ENCODE measurements around the gene GSG1L. TPM values are rescaled to one million over a fixed set of nuclear protein-coding genes. Genes with fewer than 3 reads are reported as not detected.

The GSG1L gene
- total and polyA plus RNA-seq, 4 donors, result not detected

GRCh38 chr16:28041615-28042014 is 21.9 kb downstream of the GSG1L start:
- H3K27me3 ChIP-seq (ENCODE audit: control insufficient read depth in 4 of 4, insufficient read depth in 4 of 4, low read length in 3 of 4), result peaks cover 0 to 3% (median 1%) of the 10 kb centered on the region in 4 donors
- H3K4me3 ChIP-seq (ENCODE audit: low read depth in 1 of 3, low read length in 3 of 3), result no peak overlapping the region
- no peak overlapping the region for H3K9ac ChIP-seq (ENCODE audit: low read depth in 1 of 2, low read length in 2 of 2)
- WGBS, result 82% methylated on average over 10 of the region's 10 CpGs
- H3K9me3 ChIP-seq (ENCODE audit: control insufficient read depth in 4 of 4, low read length in 3 of 4), result peaks cover 0 to under 1% (median 0%) of the 10 kb centered on the region in 4 donors
- no peak overlapping the region for H3K27ac ChIP-seq (ENCODE audit: low read depth in 1 of 2, low read length in 2 of 2)
- H3K4me1 ChIP-seq (ENCODE audit: control insufficient read depth in 4 of 4, insufficient read depth in 4 of 4, low read length in 3 of 4), result no peaks in the 10 kb centered on the region
- no peaks in the 10 kb centered on the region for H3K36me3 ChIP-seq (ENCODE audit: control insufficient read depth in 4 of 4, insufficient read depth in 3 of 4, low read depth in 1 of 4, low read length in 3 of 4)
- no peak for DNase-seq (ENCODE audit: low spot score)
- no peak for TF ChIP-seq ZBTB33 (IDR thresholded peaks at IDR 0.05)
- TF ChIP-seq HNF4G (IDR thresholded peaks at IDR 0.05), result no peak
- TF ChIP-seq MAX (IDR thresholded peaks at IDR 0.05), result no peak
- TF ChIP-seq ATF3 (IDR thresholded peaks at IDR 0.05), result no peak
- no peak for TF ChIP-seq RAD21 (IDR thresholded peaks at IDR 0.05)
- no peak for TF ChIP-seq HNF4A (conservative IDR thresholded peaks at IDR 0.05)

DNA sequence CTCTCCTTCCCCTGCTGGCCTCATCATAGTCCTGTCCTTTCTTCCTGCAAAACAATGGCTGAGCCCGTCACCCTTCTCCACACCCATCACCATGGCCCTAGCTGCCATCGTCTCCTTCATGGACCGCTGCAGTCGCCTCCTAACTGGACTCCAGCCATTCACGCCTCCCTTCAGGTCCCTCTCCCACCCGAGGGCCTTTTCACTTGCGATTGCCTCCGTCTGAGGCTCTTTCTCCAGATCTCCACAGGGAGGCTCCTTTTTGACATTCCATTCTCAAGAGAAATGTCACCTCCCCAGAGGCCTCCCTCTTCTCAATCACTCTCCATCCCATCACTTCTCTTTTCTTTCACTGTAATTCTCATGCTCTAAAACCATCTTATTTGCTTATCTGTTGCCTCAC is 23.5 kb downstream of the GSG1L start:
- 58% methylated on average over 8 of the region's 8 CpGs for WGBS
- Histone ChIP-seq H3K4me3 (ENCODE audit: low read depth in 1 of 3, low read length in 3 of 3) (no peak overlapping the region), H3K9ac (ENCODE audit: low read depth in 1 of 2, low read length in 2 of 2) (no peak overlapping the region), H3K27ac (ENCODE audit: low read depth in 1 of 2, low read length in 2 of 2) (no peak overlapping the region), H3K9me3 (ENCODE audit: control insufficient read depth in 4 of 4, low read length in 3 of 4) (no peaks in the 10 kb centered on the region), H3K36me3 (ENCODE audit: control insufficient read depth in 4 of 4, insufficient read depth in 3 of 4, low read depth in 1 of 4, low read length in 3 of 4) (no peaks in the 10 kb centered on the region), H3K4me1 (ENCODE audit: control insufficient read depth in 4 of 4, insufficient read depth in 4 of 4, low read length in 3 of 4) (no peaks in the 10 kb centered on the region), H3K27me3 (ENCODE audit: control insufficient read depth in 4 of 4, insufficient read depth in 4 of 4, low read length in 3 of 4) (peaks cover 0 to 3% (median 1%) of the 10 kb centered on the region in 4 donors)
- TF ChIP-seq SP1 (IDR thresholded peaks at IDR 0.05) (no peak), TAF1 (conservative IDR thresholded peaks at IDR 0.05) (no peak), JUND (IDR thresholded peaks at IDR 0.05) (no peak), YY1 (IDR thresholded peaks at IDR 0.05) (no peak), HNF4A (conservative IDR thresholded peaks at IDR 0.05) (no peak), FOXA2 (IDR thresholded peaks at IDR 0.05) (no peak), ZBTB33 (IDR thresholded peaks at IDR 0.05) (no peak)
- DNase-seq (ENCODE audit: low spot score), result no peak

DNA sequence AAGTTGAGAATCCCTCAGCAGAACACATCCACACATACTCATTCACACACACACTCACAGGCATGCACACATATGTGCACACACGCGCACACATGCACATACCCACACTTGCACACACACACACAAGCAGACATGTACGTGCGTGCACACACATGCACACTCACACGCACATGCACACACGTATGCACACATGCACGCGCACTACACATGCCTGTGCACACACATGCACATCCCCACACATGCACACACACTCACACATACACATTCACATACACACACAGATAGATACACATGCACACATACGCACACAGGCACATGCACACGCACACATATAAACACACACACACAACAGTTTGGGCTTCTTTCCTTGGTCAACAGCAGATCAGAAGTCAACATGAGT is 24.0 kb downstream of the GSG1L start:
- Histone ChIP-seq H3K9me3 (ENCODE audit: control insufficient read depth in 4 of 4, low read length in 3 of 4) (no peaks in the 10 kb centered on the region), H3K4me1 (ENCODE audit: control insufficient read depth in 4 of 4, insufficient read depth in 4 of 4, low read length in 3 of 4) (no peaks in the 10 kb centered on the region), H3K27ac (ENCODE audit: low read depth in 1 of 2, low read length in 2 of 2) (no peak overlapping the region), H3K9ac (ENCODE audit: low read depth in 1 of 2, low read length in 2 of 2) (no peak overlapping the region), H3K4me3 (ENCODE audit: low read depth in 1 of 3, low read length in 3 of 3) (no peak overlapping the region), H3K27me3 (ENCODE audit: control insufficient read depth in 4 of 4, insufficient read depth in 4 of 4, low read length in 3 of 4) (peaks cover 0 to 3% (median 1%) of the 10 kb centered on the region in 4 donors), H3K36me3 (ENCODE audit: control insufficient read depth in 4 of 4, insufficient read depth in 3 of 4, low read depth in 1 of 4, low read length in 3 of 4) (no peaks in the 10 kb centered on the region)
- TF ChIP-seq ATF3 (IDR thresholded peaks at IDR 0.05) (no peak), FOXA1 (IDR thresholded peaks at IDR 0.05) (no peak), HNF4G (IDR thresholded peaks at IDR 0.05) (no peak)
- WGBS, result 95% methylated on average over 10 of the region's 10 CpGs
- DNase-seq (ENCODE audit: low spot score), result no peak
